H1 (cell line): ENCODE results near the gene TSPAN2. TPM values are rescaled to one million over a fixed set of nuclear protein-coding genes. Genes with fewer than 3 reads are reported as not detected.

Source experiments
- CTCF ChIA-PET: fragments of 300-600 bp; sonication (Branson Sonifier 250); formaldehyde crosslinking; loops from one replicate; lab custom pipeline; 2021; ENCODE audit not compliant: partially characterized antibody; lab: Charles Lee
- POLR2A ChIA-PET: fragments of 300-600 bp; sonication (Branson Sonifier 250); formaldehyde crosslinking; loops from one replicate; lab custom pipeline; 2021; ENCODE audit warnings: inconsistent platforms; ENCODE audit not compliant: partially characterized antibody; lab: Charles Lee
- DNase-seq, 2 experiments: peaks; one replicate each; pipeline versions ENCODE4 v3.0.0 to v3.0.0-alpha.2; 2010 to 2022; ENCODE audit warnings: low spot score in 2 of 2, low read depth in 1 of 2, mixed read lengths in 1 of 2
- FAIRE-seq: peaks from 2 replicates; lab custom pipeline; 2011; peaks lifted over from hg19 to GRCh38; lab: Jason Lieb, UNC
- H2AFZ ChIP-seq: 2 replicates; pipeline ENCODE4 v1.8.1; 2012; ENCODE audit warnings: low read length, inconsistent platforms
- H2AK5ac ChIP-seq: 2 replicates; pipeline ENCODE4 v1.6.1; 2013; ENCODE audit warnings: low read depth, low read length
- H2BK120ac ChIP-seq: replicated peaks from 2 replicates; pipeline ENCODE3; 2013; ENCODE audit warnings: low read depth, low read length, inconsistent platforms
- H2BK12ac ChIP-seq: 2 replicates; pipeline ENCODE4 v1.6.1; 2013; ENCODE audit warnings: low read depth, low read length
- H2BK15ac ChIP-seq: 2 replicates; pipeline ENCODE4 v1.6.1; 2013; ENCODE audit warnings: low read length
- H2BK20ac ChIP-seq: 2 replicates; pipeline ENCODE4 v1.6.1; 2013; ENCODE audit warnings: low read length
- H2BK5ac ChIP-seq: 2 replicates; pipeline ENCODE4 v1.6.1; 2013; ENCODE audit warnings: low read depth, low read length
- H3K14ac ChIP-seq: 2 replicates; pipeline ENCODE4 v1.6.1; 2013; ENCODE audit warnings: inconsistent platforms; ENCODE audit not compliant: insufficient read length
- H3K18ac ChIP-seq: 2 replicates; pipeline ENCODE4 v1.6.1; 2013; ENCODE audit warnings: low read length; ENCODE audit errors: extremely low read depth
- H3K23ac ChIP-seq: 2 replicates; pipeline ENCODE4 v1.6.1; 2013; ENCODE audit warnings: inconsistent platforms; ENCODE audit not compliant: insufficient read length
- H3K23me2 ChIP-seq: 2 replicates; pipeline ENCODE4 v1.6.1; 2013; ENCODE audit warnings: low read depth, low read length
- H3K27ac ChIP-seq: 2 replicates; pipeline ENCODE4 v1.6.1; 2011; ENCODE audit warnings: low read depth, low read length, inconsistent platforms
- H3K27me3 ChIP-seq, 4 experiments: replicated peaks in 1 of 4; 1 replicate in 1 of 4; 2 replicates in 3 of 4; pipeline versions ENCODE4 v1.6.1 to v1.8.1; 2011 to 2013; ENCODE audit warnings: low read length in 3 of 4, mild to moderate bottlenecking in 3 of 4, inconsistent platforms in 2 of 4, mixed read lengths in 2 of 4, moderate library complexity in 1 of 4; ENCODE audit not compliant: control insufficient read depth in 3 of 4, insufficient read depth in 3 of 4; ENCODE audit errors: extremely low read depth in 1 of 4
- H3K36me3 ChIP-seq, 4 experiments: 2 replicates each; pipeline versions ENCODE4 v1.6.1 to v1.8.1; 2011 to 2013; ENCODE audit warnings: mild to moderate bottlenecking in 4 of 4, low read length in 3 of 4, moderate library complexity in 2 of 4, control low read depth in 1 of 4, inconsistent platforms in 1 of 4; ENCODE audit not compliant: insufficient read depth in 4 of 4, control insufficient read depth in 2 of 4
- H3K4ac ChIP-seq: replicated peaks from 2 replicates; pipeline ENCODE3; 2013; ENCODE audit warnings: low read length, low read depth, mixed read lengths, inconsistent platforms; ENCODE audit not compliant: insufficient read length
- H3K4me1 ChIP-seq, 4 experiments: replicated peaks in 1 of 4; 1 replicate in 1 of 4; 2 replicates in 3 of 4; pipeline versions ENCODE4 v1.6.1 to v1.8.1; 2011 to 2013; ENCODE audit warnings: low read length in 3 of 4, inconsistent platforms in 2 of 4, mixed read lengths in 1 of 4; ENCODE audit not compliant: insufficient read depth in 4 of 4, control insufficient read depth in 3 of 4
- H3K4me2 ChIP-seq, 2 experiments: 2 replicates each; pipeline versions ENCODE4 v1.6.1 to v1.8.1; 2011 to 2013; ENCODE audit warnings: low read depth in 2 of 2, low read length in 2 of 2, control low read depth in 1 of 2, inconsistent platforms in 1 of 2, mild to moderate bottlenecking in 1 of 2; ENCODE audit not compliant: insufficient read depth in 1 of 2
- H3K4me3 ChIP-seq, 4 experiments: fragments of 200-600, 300-600 bp in 1 of 4; sonication (generic), shearing (Covaris generic), sonication (Bioruptor Twin) in 1 of 4; 2 replicates each; pipeline versions ENCODE4 v1.5.1 to v1.8.1; 2011 to 2016; ENCODE audit warnings: low read length in 4 of 4, low read depth in 3 of 4, control low read depth in 2 of 4, inconsistent platforms in 2 of 4, mild to moderate bottlenecking in 2 of 4, mixed read lengths in 1 of 4, moderate library complexity in 1 of 4; ENCODE audit not compliant: insufficient read depth in 2 of 4; ENCODE audit errors: extremely low read depth in 1 of 4
- H3K56ac ChIP-seq: replicated peaks from 2 replicates; pipeline ENCODE3; 2013; ENCODE audit warnings: low read depth, mild to moderate bottlenecking, mixed read lengths, low read length, inconsistent platforms; ENCODE audit not compliant: insufficient read length
- H3K79me1 ChIP-seq: 2 replicates; pipeline ENCODE4 v1.6.1; 2013; ENCODE audit warnings: low read depth, low read length, control low read depth
- H3K79me2 ChIP-seq, 2 experiments: 2 replicates each; pipeline versions ENCODE4 v1.6.1 to v1.8.1; 2012 to 2013; ENCODE audit warnings: low read length in 2 of 2, mild to moderate bottlenecking in 2 of 2, inconsistent platforms in 1 of 2; ENCODE audit not compliant: insufficient read depth in 2 of 2, control insufficient read depth in 1 of 2
- H3K9ac ChIP-seq, 4 experiments: replicated peaks in 1 of 4; 1 replicate in 1 of 4; 2 replicates in 3 of 4; pipeline versions ENCODE4 v1.6.1 to v1.8.1; 2011 to 2013; ENCODE audit warnings: low read depth in 3 of 4, low read length in 3 of 4, control low read depth in 2 of 4, mild to moderate bottlenecking in 2 of 4, moderate library complexity in 2 of 4, inconsistent platforms in 1 of 4; ENCODE audit errors: extremely low read depth in 1 of 4
- H3K9me3 ChIP-seq, 2 experiments: 2 replicates each; pipeline versions ENCODE4 v1.6.1 to v1.8.1; 2012 to 2013; ENCODE audit warnings: mild to moderate bottlenecking in 2 of 2, moderate library complexity in 2 of 2, control low read depth in 1 of 2, inconsistent platforms in 1 of 2, low read depth in 1 of 2, low read length in 1 of 2, mixed read lengths in 1 of 2; ENCODE audit not compliant: insufficient read depth in 2 of 2
- H4K20me1 ChIP-seq, 2 experiments: replicated peaks in 1 of 2; 2 replicates each; pipeline versions ENCODE3 to v1.8.1; 2011 to 2013; ENCODE audit warnings: inconsistent platforms in 2 of 2, low read length in 2 of 2, mild to moderate bottlenecking in 1 of 2; ENCODE audit not compliant: insufficient read depth in 2 of 2, control insufficient read depth in 1 of 2
- H4K5ac ChIP-seq: 2 replicates; pipeline ENCODE4 v1.6.1; 2013; ENCODE audit warnings: low read length, low read depth, mixed read lengths, inconsistent platforms; ENCODE audit not compliant: insufficient read length
- H4K8ac ChIP-seq: 2 replicates; pipeline ENCODE4 v1.8.0; 2013; ENCODE audit warnings: mild to moderate bottlenecking, moderate library complexity, low read length, inconsistent platforms; ENCODE audit not compliant: insufficient read depth; ENCODE audit errors: extremely low read depth
- H4K91ac ChIP-seq: replicated peaks from 2 replicates; pipeline ENCODE3; 2013; ENCODE audit warnings: low read length, mixed read lengths, inconsistent platforms; ENCODE audit not compliant: insufficient read length
- CHD1 ChIP-seq: IDR thresholded peaks from 2 replicates; pipeline ENCODE4 v1.6.1; 2012; ENCODE audit warnings: low read depth, low read length, improper control_type of control experiment
- CHD2 ChIP-seq: IDR thresholded peaks from 2 replicates; pipeline ENCODE4 v1.6.1; 2012; ENCODE audit warnings: low read length, improper control_type of control experiment
- JUN ChIP-seq: IDR thresholded peaks from 2 replicates; pipeline ENCODE4 v1.6.1; 2011; ENCODE audit warnings: low read depth, mild to moderate bottlenecking, improper control_type of control experiment, low read length
- KDM4A ChIP-seq: IDR thresholded peaks from one replicate; pipeline ENCODE4 v1.7.1; 2012; ENCODE audit warnings: low read depth, mild to moderate bottlenecking, moderate library complexity, low read length, inconsistent platforms; ENCODE audit not compliant: severe bottlenecking
- MAFK ChIP-seq: IDR thresholded peaks from 2 replicates; pipeline ENCODE4 v1.6.1; 2012; ENCODE audit warnings: low read depth, mild to moderate bottlenecking, improper control_type of control experiment, low read length
- PHF8 ChIP-seq: fragments of 200-600 bp; sonication (generic); conservative IDR thresholded peaks from 2 replicates; pipeline ENCODE4 v1.7.1; 2012; ENCODE audit warnings: low read depth, mild to moderate bottlenecking, inconsistent platforms, low read length, moderate library complexity
- POLR2A ChIP-seq, 2 experiments: IDR thresholded peaks; 1 replicate in 1 of 2; 2 replicates in 1 of 2; pipeline ENCODE4 v1.6.1; 2011; ENCODE audit warnings: low read depth in 2 of 2, low read length in 2 of 2, mild to moderate bottlenecking in 2 of 2; ENCODE audit errors: control extremely low read depth in 1 of 2
- POU5F1 ChIP-seq: IDR thresholded peaks from 2 replicates; pipeline ENCODE4 v1.6.1; 2011; ENCODE audit warnings: low read depth, mild to moderate bottlenecking, low read length, moderate library complexity
- SAP30 ChIP-seq: fragments of 300-600 bp; sonication (generic); IDR thresholded peaks from 2 replicates; pipeline ENCODE4 v1.7.1; 2012; ENCODE audit warnings: low read length, moderate library complexity, mild to moderate bottlenecking, inconsistent platforms; ENCODE audit not compliant: insufficient read depth, insufficient replicate concordance
- SP1 ChIP-seq: IDR thresholded peaks from 2 replicates; pipeline ENCODE4 v1.6.1; 2011; ENCODE audit warnings: low read depth, low read length
- SP4 ChIP-seq: IDR thresholded peaks from 2 replicates; pipeline ENCODE4 v1.6.1; 2012; ENCODE audit warnings: low read length, inconsistent platforms
- SRF ChIP-seq: IDR thresholded peaks from 2 replicates; pipeline ENCODE4 v1.6.1; 2011; ENCODE audit warnings: mild to moderate bottlenecking, low read depth, low read length, moderate library complexity
- TCF12 ChIP-seq: IDR thresholded peaks from 2 replicates; pipeline ENCODE4 v1.6.1; 2011; ENCODE audit warnings: low read depth, mild to moderate bottlenecking, low read length
- YY1 ChIP-seq: IDR thresholded peaks from 2 replicates; pipeline ENCODE4 v1.6.1; 2011; ENCODE audit warnings: low read depth, mild to moderate bottlenecking, low read length
- WGBS, 2 experiments: shearing (Covaris generic) in 1 of 2; methylation state at CpG; one replicate each; pipeline versions ENCODE4 v1.1.6 to v1.1.7; 2013 to 2015; ENCODE audit warnings: low lambda C conversion rate in 2 of 2, mixed read lengths in 2 of 2, inconsistent platforms in 1 of 2, low coverage in 1 of 2, missing lambda C conversion rate in 1 of 2; ENCODE audit not compliant: insufficient replicate concordance in 2 of 2, insufficient coverage in 1 of 2, insufficient read length in 1 of 2; ENCODE audit errors: extremely low coverage in 1 of 2, missing lambda C conversion rate in 1 of 2; 5-methylcytosine and 5-hydroxymethylcytosine counted together
- polyA plus RNA-seq, 7 experiments: library from polyadenylated mRNA; depleted of rRNA in 3 of 7; stranded (reverse) in 5 of 7; unstranded in 2 of 7; fragments of >200 nt in 5 of 7; fragments of 200-250 nt in 2 of 7; gene quantifications; 1 replicate in 5 of 7; 2 replicates in 1 of 7; 4 replicates in 1 of 7; pipeline versions ENCODE4 v1.2.1 to v1.2.3, GENCODE V29; 2011 to 2013; ENCODE audit warnings: missing spikeins in 2 of 7, mixed read lengths in 2 of 7
- total RNA-seq: library from RNA; stranded (reverse); fragmentation: NEBNext Ultra II Directional; extraction: Animal tissue kit (Norgen Biotek cat#: 25700); gene quantifications from 2 replicates; pipeline ENCODE4 v1.2.1, GENCODE V29; 2021
- TF ChIP-seq, protein P1 (sequence below): IDR thresholded peaks from 2 replicates; pipeline ENCODE4 v1.6.1; 2011; ENCODE audit warnings: low read length, improper control_type of control experiment

Gene TSPAN2
- total and polyA plus RNA-seq, 2 of the 8 experiments (the other 6 are each of a cell fraction or from before 2014, with no cell fraction given), result 7.4 to 14.2 TPM

DNA sequence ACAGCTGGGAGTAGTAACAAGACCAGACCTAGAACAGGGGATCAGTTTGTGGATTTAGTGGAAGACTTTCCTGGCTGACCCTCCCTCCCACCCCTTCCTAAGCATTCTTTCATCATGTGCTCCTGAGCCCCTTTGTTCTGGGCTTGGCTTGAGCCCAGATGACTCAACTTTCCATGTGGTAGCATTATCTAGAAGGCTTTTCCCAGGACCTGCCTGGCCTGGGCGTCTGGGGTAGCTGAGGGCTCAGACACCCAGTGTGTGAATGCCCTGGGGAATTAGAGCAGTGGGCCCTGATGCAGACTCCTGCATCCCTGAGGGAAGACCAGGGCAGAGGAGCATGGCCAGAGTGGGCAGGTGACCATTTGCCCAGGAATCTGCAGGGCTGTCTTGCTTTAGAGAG is 44.1 kb upstream of the TSPAN2 start:
- H2AK5ac ChIP-seq, result no peak overlapping the region
- ChIA-PET POLR2A (no interaction called here), CTCF (interaction anchor here (0.8 to 1.2 kb wide), 2 partner anchors 11 to 336 kb away, joined by 3 read pairs; no protein-coding TSS in a partner anchor)
- H3K9ac ChIP-seq, result no peak overlapping the region
- no peak overlapping the region for H2BK20ac ChIP-seq
- no peak overlapping the region for H3K56ac ChIP-seq
- no peak overlapping the region for H3K4me2 ChIP-seq
- H3K23me2 ChIP-seq, result no peaks in the 10 kb centered on the region; the same call in 1 of the 2 replicates
- H2BK120ac ChIP-seq, result no peak overlapping the region
- no peak overlapping the region for H4K8ac ChIP-seq
- H2BK5ac ChIP-seq, result no peak overlapping the region
- FAIRE-seq, result no peak
- H4K20me1 ChIP-seq, result no peaks in the 10 kb centered on the region
- no peak overlapping the region for H3K27ac ChIP-seq
- no peaks in the 10 kb centered on the region for H3K9me3 ChIP-seq
- no peak overlapping the region for H4K91ac ChIP-seq
- H2BK12ac ChIP-seq, result no peak overlapping the region
- H2AFZ ChIP-seq, result no peak overlapping the region
- no peak overlapping the region for H2BK15ac ChIP-seq
- H4K5ac ChIP-seq, result no peak overlapping the region
- H3K4me3 ChIP-seq, result no peak overlapping the region
- H3K18ac ChIP-seq, result no peak overlapping the region
- H3K4me1 ChIP-seq, result no peaks in the 10 kb centered on the region
- no peak overlapping the region for H3K14ac ChIP-seq
- H3K27me3 ChIP-seq, result no peaks in the 10 kb centered on the region
- no peak for DNase-seq
- H3K79me2 ChIP-seq, result no peaks in the 10 kb centered on the region
- no peaks in the 10 kb centered on the region for H3K36me3 ChIP-seq
- no peak overlapping the region for H3K23ac ChIP-seq
- H3K79me1 ChIP-seq, result no peaks in the 10 kb centered on the region
- WGBS, 2 experiments, result 80% methylated on average over 1 of the region's 1 CpG; no CpG with 5 or more reads in 1 of the 2 experiments
- no peak overlapping the region for H3K4ac ChIP-seq
- TF ChIP-seq POU5F1, result no peak
- no peak for TF ChIP-seq MAFK
- no peak for TF ChIP-seq KDM4A
- no peak for TF ChIP-seq SAP30
- no peak for TF ChIP-seq SP4
- TF ChIP-seq POLR2A (IDR thresholded peaks at IDR 0.05; ENCODE audit: control extremely low read depth in 1 of 2, low read depth in 2 of 2, low read length in 2 of 2), result no peak
- no peak for TF ChIP-seq SP1
- TF ChIP-seq CHD1, result no peak
- TF ChIP-seq JUN, result no peak
- no peak for TF ChIP-seq PHF8
- no peak for TF ChIP-seq CHD2
- no peak for TF ChIP-seq YY1
- TF ChIP-seq, protein P1, sequence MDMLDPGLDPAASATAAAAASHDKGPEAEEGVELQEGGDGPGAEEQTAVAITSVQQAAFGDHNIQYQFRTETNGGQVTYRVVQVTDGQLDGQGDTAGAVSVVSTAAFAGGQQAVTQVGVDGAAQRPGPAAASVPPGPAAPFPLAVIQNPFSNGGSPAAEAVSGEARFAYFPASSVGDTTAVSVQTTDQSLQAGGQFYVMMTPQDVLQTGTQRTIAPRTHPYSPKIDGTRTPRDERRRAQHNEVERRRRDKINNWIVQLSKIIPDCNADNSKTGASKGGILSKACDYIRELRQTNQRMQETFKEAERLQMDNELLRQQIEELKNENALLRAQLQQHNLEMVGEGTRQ, result no peak
- TF ChIP-seq TCF12, result no peak
- no peak for TF ChIP-seq SRF
